SK-N-SH (cell line): Measurements from ENCODE around the gene CHRNB1. TPM values are rescaled to one million over a fixed set of nuclear protein-coding genes. Genes with fewer than 3 reads are reported as not detected.

Source experiments
- CTCF ChIA-PET: fragments of 300-600, 350-600 bp; formaldehyde crosslinking; extraction: SDS; loops from one replicate; lab custom pipeline; 2021; lab: Yijun Ruan, JAX
- POLR2A ChIA-PET: fragments of 350-600 bp; sonication (Branson Sonifier 250); formaldehyde crosslinking; extraction: SDS; loops from one replicate; lab custom pipeline; 2020; ENCODE audit warnings: antibody characterized with exemption, inconsistent platforms; lab: Yijun Ruan, JAX
- DNase-seq: peaks from one replicate; pipeline ENCODE4 v3.0.0; 2012
- H2AFZ ChIP-seq: fragments of 200-600 bp; sonication (generic); 2 replicates; pipeline ENCODE4 v1.8.1; 2016; ENCODE audit warnings: antibody characterized with exemption, mild to moderate bottlenecking, low read depth
- H3F3A ChIP-seq: fragments of 200-600 bp; sonication (generic); replicated peaks from 2 replicates; pipeline ENCODE3; 2016; ENCODE audit warnings: antibody characterized with exemption, mild to moderate bottlenecking; ENCODE audit not compliant: insufficient read depth
- H3K27ac ChIP-seq, 2 experiments: fragments of 200-500 bp in 1 of 2; fragments of 200-600 bp in 1 of 2; sonication (Bioruptor generic) in 1 of 2; sonication (generic), shearing (Covaris generic) in 1 of 2; 2 replicates each; pipeline versions ENCODE4 v1.5.1 to v1.6.1; 2014 to 2016; ENCODE audit warnings: low read depth in 2 of 2, inconsistent platforms in 1 of 2, low read length in 1 of 2, mild to moderate bottlenecking in 1 of 2, mixed read lengths in 1 of 2
- H3K27me3 ChIP-seq: fragments of 200-600 bp; sonication (generic), shearing (Covaris generic); 2 replicates; pipeline ENCODE4 v1.6.1; 2016; ENCODE audit warnings: mixed run types; ENCODE audit not compliant: insufficient read depth
- H3K36me3 ChIP-seq, 2 experiments: fragments of 200-500 bp in 1 of 2; fragments of 200-600 bp in 1 of 2; sonication (Bioruptor generic) in 1 of 2; sonication (generic) in 1 of 2; replicated peaks in 1 of 2; 2 replicates each; pipeline versions ENCODE3 to v1.5.1; 2014 to 2016; ENCODE audit warnings: low read length in 1 of 2, mild to moderate bottlenecking in 1 of 2; ENCODE audit not compliant: insufficient read depth in 2 of 2, control insufficient read depth in 1 of 2
- H3K4me1 ChIP-seq, 2 experiments: fragments of 200-500 bp in 1 of 2; fragments of 200-600 bp in 1 of 2; sonication (Bioruptor generic) in 1 of 2; sonication (generic), shearing (Covaris generic) in 1 of 2; 2 replicates each; pipeline versions ENCODE4 v1.5.1 to v1.6.1; 2014 to 2016; ENCODE audit warnings: low read depth in 1 of 2, low read length in 1 of 2, mixed run types in 1 of 2; ENCODE audit not compliant: insufficient read depth in 2 of 2, control insufficient read depth in 1 of 2
- H3K4me2 ChIP-seq: fragments of 200-600 bp; sonication (generic), shearing (Covaris generic); 2 replicates; pipeline ENCODE4 v1.6.1; 2017; ENCODE audit warnings: mixed run types
- H3K4me3 ChIP-seq, 2 experiments: fragments of 200-500 bp in 1 of 2; fragments of 200-600 bp in 1 of 2; sonication (Bioruptor generic) in 1 of 2; sonication (generic), shearing (Covaris generic) in 1 of 2; 2 replicates each; pipeline versions ENCODE4 v1.5.1 to v1.8.1; 2014 to 2016; ENCODE audit warnings: low read depth in 2 of 2, inconsistent platforms in 1 of 2, low read length in 1 of 2, mild to moderate bottlenecking in 1 of 2, mixed read lengths in 1 of 2, moderate library complexity in 1 of 2
- H3K79me2 ChIP-seq: fragments of 200-600 bp; sonication (generic); 2 replicates; pipeline ENCODE4 v1.8.1; 2017; ENCODE audit warnings: mild to moderate bottlenecking; ENCODE audit not compliant: insufficient read depth
- H3K9ac ChIP-seq: fragments of 200-600 bp; sonication (generic); 2 replicates; pipeline ENCODE4 v1.6.1; 2017; ENCODE audit warnings: mixed run types
- H3K9me2 ChIP-seq: fragments of 200-600 bp; sonication (generic); 2 replicates; pipeline ENCODE4 v1.6.1; 2017; ENCODE audit warnings: mixed run types
- H3K9me3 ChIP-seq: fragments of 200-600 bp; sonication (generic); 2 replicates; pipeline ENCODE4 v1.6.1; 2017; ENCODE audit warnings: mixed run types, mild to moderate bottlenecking, moderate library complexity
- H4K20me1 ChIP-seq: fragments of 200-600 bp; sonication (generic); 2 replicates; pipeline ENCODE4 v1.6.1; 2017; ENCODE audit warnings: mild to moderate bottlenecking, mixed run types; ENCODE audit not compliant: insufficient read depth
- ELF1 ChIP-seq: IDR thresholded peaks from 2 replicates; pipeline ENCODE4 v1.4.0; 2012
- EP300 ChIP-seq, 2 experiments: IDR thresholded peaks; 2 replicates each; pipeline versions ENCODE4 v1.4.0 to v1.6.1; 2012; ENCODE audit warnings: borderline replicate concordance in 1 of 2, low read depth in 1 of 2, low read length in 1 of 2
- FOSL2 ChIP-seq: IDR thresholded peaks from 2 replicates; pipeline ENCODE4 v1.4.0; 2012; ENCODE audit warnings: low read depth, mild to moderate bottlenecking, moderate library complexity, borderline replicate concordance
- FOXJ3 ChIP-seq: sonication (generic); formaldehyde crosslinking; IDR thresholded peaks from 2 replicates; pipeline ENCODE4 v1.5.1; 2020; ENCODE audit warnings: mild to moderate bottlenecking, missing genetic modification reagents
- FOXM1 ChIP-seq: IDR thresholded peaks from 2 replicates; pipeline ENCODE4 v1.4.0; 2012; ENCODE audit warnings: low read depth, mild to moderate bottlenecking
- GABPA ChIP-seq: IDR thresholded peaks from 2 replicates; pipeline ENCODE4 v1.4.0; 2012; ENCODE audit warnings: low read depth, mild to moderate bottlenecking
- NFIC ChIP-seq: IDR thresholded peaks from 2 replicates; pipeline ENCODE4 v1.4.0; 2012; ENCODE audit warnings: borderline replicate concordance
- POLR2AphosphoS5 ChIP-seq: IDR thresholded peaks from 2 replicates; pipeline ENCODE4 v1.6.1; 2012; ENCODE audit warnings: low read depth, low read length
- RCOR1 ChIP-seq: fragments of 150-350 bp; IDR thresholded peaks from 2 replicates; pipeline ENCODE4 v1.6.1; 2017; ENCODE audit warnings: antibody characterized with exemption, low read length
- RXRA ChIP-seq: IDR thresholded peaks from 2 replicates; pipeline ENCODE4 v1.4.0; 2012; ENCODE audit warnings: low read depth, mild to moderate bottlenecking, borderline replicate concordance
- SIN3A ChIP-seq: IDR thresholded peaks from 2 replicates; pipeline ENCODE4 v1.6.1; 2012; ENCODE audit warnings: low read depth, mild to moderate bottlenecking, low read length, moderate library complexity, borderline replicate concordance
- SMC3 ChIP-seq: IDR thresholded peaks from 2 replicates; pipeline ENCODE4 v1.6.1; 2012; ENCODE audit warnings: low read depth, low read length, improper control_type of control experiment
- TCF12 ChIP-seq: IDR thresholded peaks from 2 replicates; pipeline ENCODE4 v1.4.0; 2012
- WGBS: methylation state at CpG from one replicate; pipeline ENCODE4 v1.1.6; 2017; ENCODE audit warnings: low lambda C conversion rate; 5-methylcytosine and 5-hydroxymethylcytosine counted together
- polyA plus RNA-seq, 3 experiments: library from polyadenylated mRNA; depleted of rRNA; stranded (reverse); fragments of >200 nt; gene quantifications; 2 replicates each; pipeline ENCODE4 v1.2.3, GENCODE V29; 2012
- TF ChIP-seq, protein P1 (sequence below): IDR thresholded peaks from 2 replicates; pipeline ENCODE4 v1.6.1; 2012; ENCODE audit warnings: mild to moderate bottlenecking, low read depth, low read length, moderate library complexity
- TF ChIP-seq, protein P2 (sequence below): IDR thresholded peaks from 2 replicates; pipeline ENCODE4 v1.4.0; 2012; ENCODE audit warnings: low read depth, borderline replicate concordance
- TF ChIP-seq, protein P3 (sequence below): IDR thresholded peaks from 2 replicates; pipeline ENCODE4 v1.4.0; 2012; ENCODE audit warnings: low read depth, borderline replicate concordance
- TF ChIP-seq, protein P4 (sequence below): IDR thresholded peaks from 2 replicates; pipeline ENCODE4; 2012

The CHRNB1 gene
- polyA plus RNA-seq, 1 of the 3 experiments (the other 2 are of a cell fraction): 26.8 TPM

DNA sequence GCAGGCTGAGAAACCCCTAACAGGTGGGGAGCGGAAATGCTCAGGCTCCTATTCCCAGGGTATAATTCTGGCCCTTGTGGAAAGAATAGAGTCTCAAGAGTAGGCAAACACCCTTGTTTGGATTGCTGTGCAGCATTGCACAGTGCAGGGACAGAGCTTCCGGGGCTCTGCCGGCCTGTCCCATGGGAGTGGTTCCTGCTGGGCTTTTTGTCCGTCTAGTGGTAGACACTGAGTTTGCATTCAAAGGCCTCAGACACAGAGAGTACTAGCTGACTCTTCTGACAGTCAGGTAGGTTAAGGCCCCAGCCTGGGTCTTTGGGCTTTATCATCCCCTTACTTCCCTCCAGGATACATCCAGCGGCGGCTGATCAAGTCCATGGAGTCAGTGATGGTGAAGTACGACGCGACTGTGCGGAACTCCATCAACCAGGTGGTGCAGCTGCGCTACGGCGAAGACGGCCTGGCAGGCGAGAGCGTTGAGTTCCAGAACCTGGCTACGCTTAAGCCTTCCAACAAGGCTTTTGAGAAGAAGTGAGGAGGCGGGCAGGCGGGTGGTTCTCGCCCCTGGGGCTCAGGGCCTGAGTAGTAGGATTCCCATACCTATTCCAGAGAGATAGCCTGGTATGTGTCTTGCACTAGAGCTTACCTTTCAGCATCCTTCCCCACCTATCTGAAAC is 57.4 kb downstream of the CHRNB1 start:
- CTCF ChIA-PET: interaction anchor here (0.6 to 3.2 kb wide), 10 partner anchors 9 to 146 kb away, joined by 3 to 15 read pairs (median 4); partner anchors contain the start of gene PLSCR3

More for the DNA sequence above, 57.4 kb downstream of the CHRNB1 start:
- no peaks in the 10 kb centered on the region for H3K9me2 ChIP-seq
- H3K9ac ChIP-seq: no peak overlapping the region
- WGBS: 95% methylated on average over 20 of the region's 20 CpGs
- H3K36me3 ChIP-seq: peaks cover 63 to 70% of the 10 kb centered on the region in 2 experiments
- H3K27ac ChIP-seq: no peak overlapping the region
- H4K20me1 ChIP-seq: no peaks in the 10 kb centered on the region
- H3K4me1 ChIP-seq: no peaks in the 10 kb centered on the region
- TF ChIP-seq ELF1 (no peak), FOXM1 (no peak), TCF12 (no peak), NFIC (no peak), POLR2AphosphoS5 (no peak), FOXJ3 (CRISPR knock-in tag) (no peak), FOSL2 (no peak), RXRA (no peak), SMC3 (no peak), RCOR1 (no peak), SIN3A (no peak), GABPA (no peak), EP300 (IDR thresholded peaks at IDR 0.05; ENCODE audit: borderline replicate concordance in 1 of 2, low read depth in 1 of 2, low read length in 1 of 2) (no peak)
- TF ChIP-seq, protein P1, sequence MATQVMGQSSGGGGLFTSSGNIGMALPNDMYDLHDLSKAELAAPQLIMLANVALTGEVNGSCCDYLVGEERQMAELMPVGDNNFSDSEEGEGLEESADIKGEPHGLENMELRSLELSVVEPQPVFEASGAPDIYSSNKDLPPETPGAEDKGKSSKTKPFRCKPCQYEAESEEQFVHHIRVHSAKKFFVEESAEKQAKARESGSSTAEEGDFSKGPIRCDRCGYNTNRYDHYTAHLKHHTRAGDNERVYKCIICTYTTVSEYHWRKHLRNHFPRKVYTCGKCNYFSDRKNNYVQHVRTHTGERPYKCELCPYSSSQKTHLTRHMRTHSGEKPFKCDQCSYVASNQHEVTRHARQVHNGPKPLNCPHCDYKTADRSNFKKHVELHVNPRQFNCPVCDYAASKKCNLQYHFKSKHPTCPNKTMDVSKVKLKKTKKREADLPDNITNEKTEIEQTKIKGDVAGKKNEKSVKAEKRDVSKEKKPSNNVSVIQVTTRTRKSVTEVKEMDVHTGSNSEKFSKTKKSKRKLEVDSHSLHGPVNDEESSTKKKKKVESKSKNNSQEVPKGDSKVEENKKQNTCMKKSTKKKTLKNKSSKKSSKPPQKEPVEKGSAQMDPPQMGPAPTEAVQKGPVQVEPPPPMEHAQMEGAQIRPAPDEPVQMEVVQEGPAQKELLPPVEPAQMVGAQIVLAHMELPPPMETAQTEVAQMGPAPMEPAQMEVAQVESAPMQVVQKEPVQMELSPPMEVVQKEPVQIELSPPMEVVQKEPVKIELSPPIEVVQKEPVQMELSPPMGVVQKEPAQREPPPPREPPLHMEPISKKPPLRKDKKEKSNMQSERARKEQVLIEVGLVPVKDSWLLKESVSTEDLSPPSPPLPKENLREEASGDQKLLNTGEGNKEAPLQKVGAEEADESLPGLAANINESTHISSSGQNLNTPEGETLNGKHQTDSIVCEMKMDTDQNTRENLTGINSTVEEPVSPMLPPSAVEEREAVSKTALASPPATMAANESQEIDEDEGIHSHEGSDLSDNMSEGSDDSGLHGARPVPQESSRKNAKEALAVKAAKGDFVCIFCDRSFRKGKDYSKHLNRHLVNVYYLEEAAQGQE: no peak
- TF ChIP-seq, protein P2, sequence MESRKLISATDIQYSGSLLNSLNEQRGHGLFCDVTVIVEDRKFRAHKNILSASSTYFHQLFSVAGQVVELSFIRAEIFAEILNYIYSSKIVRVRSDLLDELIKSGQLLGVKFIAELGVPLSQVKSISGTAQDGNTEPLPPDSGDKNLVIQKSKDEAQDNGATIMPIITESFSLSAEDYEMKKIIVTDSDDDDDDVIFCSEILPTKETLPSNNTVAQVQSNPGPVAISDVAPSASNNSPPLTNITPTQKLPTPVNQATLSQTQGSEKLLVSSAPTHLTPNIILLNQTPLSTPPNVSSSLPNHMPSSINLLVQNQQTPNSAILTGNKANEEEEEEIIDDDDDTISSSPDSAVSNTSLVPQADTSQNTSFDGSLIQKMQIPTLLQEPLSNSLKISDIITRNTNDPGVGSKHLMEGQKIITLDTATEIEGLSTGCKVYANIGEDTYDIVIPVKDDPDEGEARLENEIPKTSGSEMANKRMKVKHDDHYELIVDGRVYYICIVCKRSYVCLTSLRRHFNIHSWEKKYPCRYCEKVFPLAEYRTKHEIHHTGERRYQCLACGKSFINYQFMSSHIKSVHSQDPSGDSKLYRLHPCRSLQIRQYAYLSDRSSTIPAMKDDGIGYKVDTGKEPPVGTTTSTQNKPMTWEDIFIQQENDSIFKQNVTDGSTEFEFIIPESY: no peak
- TF ChIP-seq, protein P3, sequence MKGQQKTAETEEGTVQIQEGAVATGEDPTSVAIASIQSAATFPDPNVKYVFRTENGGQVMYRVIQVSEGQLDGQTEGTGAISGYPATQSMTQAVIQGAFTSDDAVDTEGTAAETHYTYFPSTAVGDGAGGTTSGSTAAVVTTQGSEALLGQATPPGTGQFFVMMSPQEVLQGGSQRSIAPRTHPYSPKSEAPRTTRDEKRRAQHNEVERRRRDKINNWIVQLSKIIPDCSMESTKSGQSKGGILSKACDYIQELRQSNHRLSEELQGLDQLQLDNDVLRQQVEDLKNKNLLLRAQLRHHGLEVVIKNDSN: no peak
- TF ChIP-seq, protein P4, sequence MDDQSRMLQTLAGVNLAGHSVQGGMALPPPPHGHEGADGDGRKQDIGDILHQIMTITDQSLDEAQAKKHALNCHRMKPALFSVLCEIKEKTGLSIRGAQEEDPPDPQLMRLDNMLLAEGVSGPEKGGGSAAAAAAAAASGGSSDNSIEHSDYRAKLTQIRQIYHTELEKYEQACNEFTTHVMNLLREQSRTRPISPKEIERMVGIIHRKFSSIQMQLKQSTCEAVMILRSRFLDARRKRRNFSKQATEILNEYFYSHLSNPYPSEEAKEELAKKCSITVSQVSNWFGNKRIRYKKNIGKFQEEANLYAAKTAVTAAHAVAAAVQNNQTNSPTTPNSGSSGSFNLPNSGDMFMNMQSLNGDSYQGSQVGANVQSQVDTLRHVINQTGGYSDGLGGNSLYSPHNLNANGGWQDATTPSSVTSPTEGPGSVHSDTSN: no peak
- no peak overlapping the region for H3K4me2 ChIP-seq
- no peak overlapping the region for H2AFZ ChIP-seq
- peaks cover 9% of the 10 kb centered on the region for H3K79me2 ChIP-seq
- POLR2A ChIA-PET: no interaction called here
- H3K4me3 ChIP-seq: no peak overlapping the region
- H3F3A ChIP-seq: peaks cover 1% of the 10 kb centered on the region
- DNase-seq: no peak
- no peaks in the 10 kb centered on the region for H3K27me3 ChIP-seq
- no peaks in the 10 kb centered on the region for H3K9me3 ChIP-seq
